MCF 10A (cell line): ENCODE results near the gene LTBR. TPM values are rescaled to one million over a fixed set of nuclear protein-coding genes. Genes with fewer than 3 reads are reported as not detected.
A peak's percentile ranks its signal among the peaks of the same experiment; 100 is the strongest.

Experiments
- Bru-seq: library from RNA; stranded (reverse); fragments of 400-500 nt; gene quantifications from one replicate; lab custom pipeline; 2021; lab: Mats Ljungman, UMichigan
- BruChase-seq, 2 experiments: library from RNA; stranded (reverse); fragments of 400-500 nt; gene quantifications; one replicate each; lab custom pipeline; 2021; lab: Mats Ljungman, UMichigan
- BruUV-seq: library from RNA; stranded (reverse); fragments of 400-500 nt; replicated peaks from 2 replicates; lab custom pipeline; 2021; lab: Mats Ljungman, UMichigan
- CTCF ChIA-PET: fragments of 300-600 bp; sonication (Branson Sonifier 250); formaldehyde crosslinking; extraction: SDS; loops from one replicate; lab custom pipeline; 2021; ENCODE audit warnings: antibody characterized with exemption, inconsistent platforms; lab: Yijun Ruan, JAX
- POLR2A ChIA-PET: fragments of 300-600, 350-650 bp; sonication (Branson Sonifier 250); formaldehyde crosslinking; extraction: SDS; loops from one replicate; lab custom pipeline; 2020; ENCODE audit warnings: antibody characterized with exemption, inconsistent platforms; lab: Yijun Ruan, JAX
- DNase-seq: peaks from one replicate; pipeline ENCODE4 v3.0.0-alpha.2; 2018; ENCODE audit not compliant: unreplicated experiment
- H3K27ac Mint-ChIP-seq: one replicate; pipeline ENCODE4 v1.8.0; 2022; ENCODE audit warnings: mild to moderate bottlenecking, low read depth, mixed read lengths; ENCODE audit not compliant: unreplicated experiment
- H3K27me3 Mint-ChIP-seq: one replicate; pipeline ENCODE4 v1.8.0; 2022; ENCODE audit warnings: mixed read lengths; ENCODE audit not compliant: insufficient read depth, unreplicated experiment
- H3K36me3 Mint-ChIP-seq: one replicate; pipeline ENCODE4 v1.8.0; 2022; ENCODE audit warnings: mild to moderate bottlenecking, moderate library complexity, mixed read lengths; ENCODE audit not compliant: insufficient read depth, unreplicated experiment
- H3K4me1 Mint-ChIP-seq: one replicate; pipeline ENCODE4 v1.8.0; 2022; ENCODE audit warnings: mixed read lengths; ENCODE audit not compliant: insufficient read depth, unreplicated experiment
- H3K4me3 Mint-ChIP-seq: one replicate; pipeline ENCODE4 v1.8.0; 2022; ENCODE audit warnings: mild to moderate bottlenecking, moderate library complexity, mixed read lengths; ENCODE audit not compliant: unreplicated experiment
- H3K9me3 Mint-ChIP-seq: one replicate; pipeline ENCODE4 v1.8.0; 2022; ENCODE audit warnings: mixed read lengths; ENCODE audit not compliant: unreplicated experiment
- CTCF ChIP-seq: fragments of 200-600 bp; IDR thresholded peaks from one replicate; pipeline ENCODE4 v1.8.0; 2022; ENCODE audit warnings: antibody characterized with exemption, mild to moderate bottlenecking; ENCODE audit not compliant: unreplicated experiment
- intact Hi-C: fragments of 100-400 bp; cut with micrococcal nuclease; formaldehyde crosslinking; loops from 2 replicates; pipeline ENCODE4 v1.14.1; 2022
- long read RNA-seq: library from polyadenylated mRNA; stranded (forward); transcript quantifications from one replicate; pipeline ENCODE4 v2.0.0, GENCODE V29; 2022
- total RNA-seq: library from RNA; stranded (reverse); gene quantifications from 2 replicates; pipeline ENCODE4 v1.2.3, GENCODE V29; 2022

LTBR gene
- total RNA-seq (158 and 169 TPM in 2 replicates), Bru-seq, nascent RNA (percentile 80 among the genes with signal in this experiment), BruChase-seq, experiment 1, labeled RNA remaining after a 6-hour chase (percentile 87 among the genes with signal in this experiment), BruChase-seq, experiment 2, labeled RNA remaining after a 2-hour chase (percentile 82 among the genes with signal in this experiment)
- long read RNA-seq, transcript LTBR-201 (10 exons, 2,260 nt) = major isoform, 156 of 265 reads
- long read RNA-seq, transcript LTBR-203 (2 exons, 2,327 nt) = minor isoform, 8 of 265 reads
- long read RNA-seq, partial matches to known transcripts = 49 of 265 reads
- long read RNA-seq, other reads (novel, unspliced or antisense) = 47 of 265 reads

GRCh38 chr12:6383572-6384498 is at the start of gene LTBR:
Gene LTBR, plus strand, starts transcription at chr12:6384162. Its CDS starts 197 bp downstream, at chr12:6384359.
- peak; percentile 96 for DNase-seq
- ChIA-PET CTCF (interaction anchor here (0.6 to 4.2 kb wide), 6 partner anchors 10 to 152 kb away, joined by 3 to 23 read pairs (median 4); partner anchors contain the start of gene SCNN1A), POLR2A (interaction anchor here (0.6 to 16.5 kb wide), 24 partner anchors 9 to 202 kb away, joined by 3 to 739 read pairs (median 4); partner anchors contain the start of genes GAPDH, NOP2, SCNN1A and TAPBPL)
- peaks cover 35% of the 10 kb centered on the region for H3K4me1 Mint-ChIP-seq
- TF ChIP-seq CTCF = no peak
- peaks cover 53% of the 10 kb centered on the region for H3K36me3 Mint-ChIP-seq
- intact Hi-C loops = loop anchor here (1.0 to 2.0 kb wide), 3 partner anchors 49 to 81 kb away; no protein-coding TSS in a partner anchor
- BruUV-seq = TSS peak; percentile 61
- peak within 1 kb of the TSS; percentile 96 for H3K27ac Mint-ChIP-seq
- no peaks in the 10 kb centered on the region for H3K9me3 Mint-ChIP-seq
- no peaks in the 10 kb centered on the region for H3K27me3 Mint-ChIP-seq
- H3K4me3 Mint-ChIP-seq = peak within 1 kb of the TSS; percentile 94

- Mint-ChIP-seq H3K4me3 (peak overlapping the region; percentile 65), H3K27ac (no peak overlapping the region), H3K27me3 (no peaks in the 10 kb centered on the region), H3K36me3 (peaks cover 56% of the 10 kb centered on the region), H3K9me3 (no peaks in the 10 kb centered on the region), H3K4me1 (peaks cover 24% of the 10 kb centered on the region)
- intact Hi-C loops = loop anchor here (2.0 kb wide), 1 partner anchor 50 kb away; the partner anchor contains the start of gene LTBR
- ChIA-PET POLR2A (interaction anchor here (1.8 to 24.1 kb wide), 11 partner anchors 9 to 131 kb away, joined by 6 to 739 read pairs (median 22); partner anchors contain the start of genes LTBR, SCNN1A and TAPBPL), CTCF (interaction anchor here (0.7 to 4.3 kb wide), 13 partner anchors 9 to 203 kb away, joined by 3 to 27 read pairs (median 8); partner anchors contain the start of genes LTBR and SCNN1A)
- DNase-seq = no peak
- BruUV-seq = no TSS peak
- no peak for TF ChIP-seq CTCF
Measured at GRCh38 chr12:6334359-6334758, 49.6 kb upstream of the LTBR start.

DNA sequence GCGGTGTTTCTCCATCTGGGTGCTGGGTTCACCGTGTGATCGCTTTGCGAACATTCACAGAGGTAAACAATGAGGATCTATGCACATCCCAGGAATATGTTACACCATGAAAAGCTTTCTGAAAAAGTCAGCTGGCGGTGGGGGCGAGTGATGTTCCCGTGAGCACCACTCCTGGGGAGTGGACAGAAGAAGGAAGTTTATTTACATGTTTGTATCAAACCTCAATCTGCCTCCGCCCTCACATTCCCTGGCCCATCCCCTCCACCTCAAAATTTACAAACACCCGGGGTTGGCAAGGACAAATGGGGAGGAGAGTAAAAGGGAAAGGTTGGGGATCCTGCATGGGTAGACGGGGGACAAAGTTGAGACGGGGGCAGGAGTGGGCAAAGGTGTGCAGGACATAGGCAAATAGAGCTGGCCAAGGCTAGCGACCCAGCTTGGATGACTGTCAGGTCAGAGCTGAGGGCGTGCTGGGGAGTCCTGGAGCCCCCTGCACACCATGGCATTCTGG is 49.0 kb upstream of the LTBR start:
- DNase-seq = no peak
- H3K4me1 Mint-ChIP-seq = peaks cover 24% of the 10 kb centered on the region
- H3K4me3 Mint-ChIP-seq = no peak overlapping the region
- intact Hi-C loops = loop anchor here (2.0 to 5.0 kb wide), 3 partner anchors 50 to 202 kb away; partner anchors contain the start of gene LTBR
- no TSS peak for BruUV-seq
- ChIA-PET POLR2A (interaction anchor here (0.6 to 24.1 kb wide), 21 partner anchors 9 to 271 kb away, joined by 3 to 739 read pairs (median 7); partner anchors contain the start of genes GAPDH, LTBR, SCNN1A and TAPBPL), CTCF (interaction anchor here (0.6 to 4.3 kb wide), 30 partner anchors 10 to 347 kb away, joined by 3 to 27 read pairs (median 5); partner anchors contain the start of genes LTBR, SCNN1A and VAMP1)
- no peaks in the 10 kb centered on the region for H3K9me3 Mint-ChIP-seq
- peaks cover 50% of the 10 kb centered on the region for H3K36me3 Mint-ChIP-seq
- no peak overlapping the region for H3K27ac Mint-ChIP-seq
- H3K27me3 Mint-ChIP-seq = no peaks in the 10 kb centered on the region
- no peak for TF ChIP-seq CTCF
